PC-3 (cell line): ENCODE measurements around the gene CORO2B.

Source experiments
- EZH2 ChIP-seq: fragments of 300-600 bp; sonication (generic); IDR thresholded peaks from one replicate; pipeline ENCODE4 v1.6.1; 2017; ENCODE audit warnings: antibody characterized with exemption, mild to moderate bottlenecking, low read length; ENCODE audit not compliant: unreplicated experiment
- TF ChIP-seq, protein P1 (sequence below): fragments of 300-600 bp; sonication (generic); conservative IDR thresholded peaks from 2 replicates; pipeline ENCODE4 v1.5.1; 2017; ENCODE audit warnings: antibody characterized with exemption, low read depth, mild to moderate bottlenecking, low read length

DNA sequence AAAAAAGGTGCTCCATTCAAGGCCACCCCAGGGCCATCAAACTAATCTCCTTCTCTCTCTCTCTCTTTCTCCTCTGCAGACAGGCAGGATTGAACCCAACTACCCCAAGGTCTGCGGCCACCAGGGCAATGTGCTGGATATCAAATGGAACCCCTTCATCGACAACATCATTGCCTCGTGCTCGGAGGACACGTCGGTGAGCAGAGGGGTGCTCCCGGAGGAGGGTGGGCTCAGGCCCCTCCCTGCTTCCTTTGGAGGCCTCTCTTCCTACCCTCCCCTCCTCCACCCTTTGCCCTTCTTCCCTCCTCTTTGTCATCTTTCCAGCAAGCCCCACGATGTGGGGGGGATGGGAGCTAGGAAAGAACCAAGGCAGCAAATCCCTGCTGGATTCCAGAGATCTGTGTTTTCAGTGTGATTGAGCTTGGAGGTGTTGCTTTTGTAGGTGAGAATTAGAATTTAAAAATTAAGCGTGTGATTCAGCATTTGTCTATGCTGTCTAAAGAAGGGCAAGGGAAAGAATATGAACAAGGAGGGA lies 116.3 kb downstream of the CORO2B start:
- TF ChIP-seq, protein P1, sequence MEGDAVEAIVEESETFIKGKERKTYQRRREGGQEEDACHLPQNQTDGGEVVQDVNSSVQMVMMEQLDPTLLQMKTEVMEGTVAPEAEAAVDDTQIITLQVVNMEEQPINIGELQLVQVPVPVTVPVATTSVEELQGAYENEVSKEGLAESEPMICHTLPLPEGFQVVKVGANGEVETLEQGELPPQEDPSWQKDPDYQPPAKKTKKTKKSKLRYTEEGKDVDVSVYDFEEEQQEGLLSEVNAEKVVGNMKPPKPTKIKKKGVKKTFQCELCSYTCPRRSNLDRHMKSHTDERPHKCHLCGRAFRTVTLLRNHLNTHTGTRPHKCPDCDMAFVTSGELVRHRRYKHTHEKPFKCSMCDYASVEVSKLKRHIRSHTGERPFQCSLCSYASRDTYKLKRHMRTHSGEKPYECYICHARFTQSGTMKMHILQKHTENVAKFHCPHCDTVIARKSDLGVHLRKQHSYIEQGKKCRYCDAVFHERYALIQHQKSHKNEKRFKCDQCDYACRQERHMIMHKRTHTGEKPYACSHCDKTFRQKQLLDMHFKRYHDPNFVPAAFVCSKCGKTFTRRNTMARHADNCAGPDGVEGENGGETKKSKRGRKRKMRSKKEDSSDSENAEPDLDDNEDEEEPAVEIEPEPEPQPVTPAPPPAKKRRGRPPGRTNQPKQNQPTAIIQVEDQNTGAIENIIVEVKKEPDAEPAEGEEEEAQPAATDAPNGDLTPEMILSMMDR = no peak
- no peak for TF ChIP-seq EZH2
